WI38 (cell line): ENCODE measurements around the gene PTBP2.

Experiments used
- H3K4me3 ChIP-seq: 2 replicates; pipeline ENCODE4 v1.5.1; 2011; ENCODE audit warnings: low read depth, mild to moderate bottlenecking, control low read depth, low read length
- CTCF ChIP-seq: IDR thresholded peaks from 2 replicates; pipeline ENCODE4 v1.5.1; 2012; ENCODE audit warnings: low read depth, mild to moderate bottlenecking, control low read depth, low read length

The PTBP2 gene

GRCh38 chr1:96730574-96731298, 9.2 kb downstream of the PTBP2 start:
- no peak overlapping the region for H3K4me3 ChIP-seq
- no peak for TF ChIP-seq CTCF

GRCh38 chr1:96741335-96741734, 19.8 kb downstream of the PTBP2 start:
- H3K4me3 ChIP-seq: no peak overlapping the region
- no peak for TF ChIP-seq CTCF

GRCh38 chr1:96746440-96747420, 25.1 kb downstream of the PTBP2 start:
- TF ChIP-seq CTCF: no peak
- no peak overlapping the region for H3K4me3 ChIP-seq

- no peak overlapping the region for H3K4me3 ChIP-seq
- no peak for TF ChIP-seq CTCF
Measured at GRCh38 chr1:96747565-96747964, 26.0 kb downstream of the PTBP2 start.

GRCh38 chr1:96748078-96748477, 26.5 kb downstream of the PTBP2 start:
- no peak for TF ChIP-seq CTCF
- no peak overlapping the region for H3K4me3 ChIP-seq

GRCh38 chr1:96749618-96750017, 28.0 kb downstream of the PTBP2 start:
- no peak for TF ChIP-seq CTCF
- H3K4me3 ChIP-seq: no peak overlapping the region

- TF ChIP-seq CTCF: no peak
- H3K4me3 ChIP-seq: no peak overlapping the region
Measured at GRCh38 chr1:96752394-96752793, 30.8 kb downstream of the PTBP2 start.
